Stimulated activated CD4-positive, alpha-beta T cell treated with anti-CD3 and anti-CD28 coated beads, Interleukin-15, amount 100 ng/mL, for 1 hour (primary cell): Measurements from ENCODE around the gene KSR2.

Experiments used
- DNase-seq, 2 donors: peaks; one replicate each; pipeline ENCODE4 v3.0.0-alpha.2; 2020; ENCODE audit warnings: low read depth in 1 of 2, low spot score in 1 of 2

KSR2 gene

GRCh38 chr12:117702741-117703140, 266.0 kb downstream of the KSR2 start:
- DNase-seq: no peak

GRCh38 chr12:117699575-117699974, 269.2 kb downstream of the KSR2 start:
- DNase-seq: no peak

- no peak for DNase-seq
These were observed 269.7 kb downstream of the KSR2 start for GRCh38 chr12:117699118-117699517.

GRCh38 chr12:117695956-117696355, 272.8 kb downstream of the KSR2 start:
- DNase-seq: no peak

GRCh38 chr12:117692512-117692911, 276.3 kb downstream of the KSR2 start:
- DNase-seq: no peak

GRCh38 chr12:117689857-117690256, 278.9 kb downstream of the KSR2 start:
- DNase-seq: no peak

- no peak for DNase-seq
These were observed 280.3 kb downstream of the KSR2 start for GRCh38 chr12:117688446-117688845.

- no peak for DNase-seq
These were observed 281.8 kb downstream of the KSR2 start for GRCh38 chr12:117686911-117687377.

GRCh38 chr12:117686210-117686609, 282.6 kb downstream of the KSR2 start:
- no peak for DNase-seq

GRCh38 chr12:117685110-117685926, 283.5 kb downstream of the KSR2 start:
- no peak for DNase-seq

GRCh38 chr12:117684471-117684870, 284.3 kb downstream of the KSR2 start:
- DNase-seq: no peak

GRCh38 chr12:117680312-117680711, 288.5 kb downstream of the KSR2 start:
- DNase-seq: no peak

- DNase-seq: no peak
These were observed 289.0 kb downstream of the KSR2 start for GRCh38 chr12:117679776-117680175.

GRCh38 chr12:117674763-117675162, 294.0 kb downstream of the KSR2 start:
- DNase-seq: no peak

- DNase-seq: no peak
These were observed 294.5 kb downstream of the KSR2 start for GRCh38 chr12:117674313-117674712.

GRCh38 chr12:117671734-117672133, 297.1 kb downstream of the KSR2 start:
- DNase-seq: no peak

- DNase-seq: no peak
These were observed 304.6 kb downstream of the KSR2 start for GRCh38 chr12:117664169-117664568.

GRCh38 chr12:117662620-117663395, 306.0 kb downstream of the KSR2 start:
- no peak for DNase-seq

- DNase-seq: no peak
These were observed 306.6 kb downstream of the KSR2 start for GRCh38 chr12:117662220-117662619.

- no peak for DNase-seq
These were observed 307.3 kb downstream of the KSR2 start for GRCh38 chr12:117661471-117661870.

GRCh38 chr12:117660896-117661295, 307.9 kb downstream of the KSR2 start:
- no peak for DNase-seq

GRCh38 chr12:117658226-117658625, 310.6 kb downstream of the KSR2 start:
- no peak for DNase-seq
